Gastroesophageal sphincter (tissue), 4 donors: ENCODE measurements around the gene MICAL3. TPM values are rescaled to one million over a fixed set of nuclear protein-coding genes. Genes with fewer than 3 reads are reported as not detected.

Source experiments
- ATAC-seq: fragments of 150-250 bp; one replicate; pipeline ENCODE4 v1.9.1; 2016; ENCODE audit warnings: mild to moderate bottlenecking, moderate library complexity
- H3K27ac ChIP-seq, 4 donors: fragments of 200-600 bp; sonication (generic) in 3 of 4; 1 replicate in 3 of 4; 2 replicates in 1 of 4; pipeline ENCODE4 v1.5.1; 2016 to 2019
- H3K27me3 ChIP-seq: fragments of 200-600 bp; sonication (generic); one replicate; pipeline ENCODE4 v1.5.1; 2019
- H3K36me3 ChIP-seq, 2 donors: fragments of 200-600 bp; sonication (generic); one replicate each; pipeline ENCODE4 v1.5.1; 2019; ENCODE audit warnings: control low read depth in 1 of 2
- H3K4me1 ChIP-seq, 3 donors: fragments of 200-600 bp; sonication (generic); 1 replicate in 2 of 3; 2 replicates in 1 of 3; pipeline ENCODE4 v1.5.1; 2016 to 2019; ENCODE audit warnings: control low read depth in 2 of 3
- H3K4me3 ChIP-seq, 2 donors: fragments of 200-600 bp; sonication (generic); one replicate each; pipeline ENCODE4 v1.5.1; 2019; ENCODE audit warnings: mild to moderate bottlenecking in 1 of 2, moderate library complexity in 1 of 2
- H3K9me3 ChIP-seq, 3 donors: fragments of 200-600 bp; sonication (generic); one replicate each; pipeline ENCODE4 v1.5.1; 2017 to 2019; ENCODE audit warnings: control low read depth in 2 of 3
- EP300 ChIP-seq: sonication (generic); formaldehyde crosslinking; IDR thresholded peaks from one replicate; pipeline ENCODE4 v1.6.1; 2017; ENCODE audit warnings: antibody characterized with exemption, mild to moderate bottlenecking
- POLR2A ChIP-seq, 2 donors: fragments of 450-650 bp; IDR thresholded peaks; one replicate each; pipeline ENCODE4 v1.6.1; 2017; ENCODE audit warnings: antibody characterized with exemption in 2 of 2, mild to moderate bottlenecking in 2 of 2, moderate library complexity in 1 of 2
- POLR2AphosphoS5 ChIP-seq: sonication (generic); formaldehyde crosslinking; IDR thresholded peaks from one replicate; pipeline ENCODE4 v1.6.1; 2017; ENCODE audit warnings: antibody characterized with exemption
- WGBS, 2 donors: methylation state at CpG; one replicate each; pipeline ENCODE4 v1.1.5; 2018; ENCODE audit warnings: low coverage in 1 of 2; 5-methylcytosine and 5-hydroxymethylcytosine counted together
- total RNA-seq, 4 donors: library from RNA; depleted of rRNA; stranded (reverse); fragments of >200 nt; gene quantifications; one replicate each; pipeline ENCODE4 v1.1.0, GENCODE V29; 2016
- TF ChIP-seq, protein P1 (sequence below), 4 experiments: fragments of 200-600 bp in 2 of 4; fragments of 450-650 bp in 2 of 4; sonication (generic) in 1 of 4; IDR thresholded peaks; one replicate each; pipeline ENCODE4 v1.5.1; 2017 to 2019; ENCODE audit warnings: antibody characterized with exemption in 4 of 4, mild to moderate bottlenecking in 2 of 4, moderate library complexity in 2 of 4

Gene MICAL3
- total RNA-seq, 4 donors from 2014 or later, result 37.3 to 120 (median 51.5) TPM

DNA sequence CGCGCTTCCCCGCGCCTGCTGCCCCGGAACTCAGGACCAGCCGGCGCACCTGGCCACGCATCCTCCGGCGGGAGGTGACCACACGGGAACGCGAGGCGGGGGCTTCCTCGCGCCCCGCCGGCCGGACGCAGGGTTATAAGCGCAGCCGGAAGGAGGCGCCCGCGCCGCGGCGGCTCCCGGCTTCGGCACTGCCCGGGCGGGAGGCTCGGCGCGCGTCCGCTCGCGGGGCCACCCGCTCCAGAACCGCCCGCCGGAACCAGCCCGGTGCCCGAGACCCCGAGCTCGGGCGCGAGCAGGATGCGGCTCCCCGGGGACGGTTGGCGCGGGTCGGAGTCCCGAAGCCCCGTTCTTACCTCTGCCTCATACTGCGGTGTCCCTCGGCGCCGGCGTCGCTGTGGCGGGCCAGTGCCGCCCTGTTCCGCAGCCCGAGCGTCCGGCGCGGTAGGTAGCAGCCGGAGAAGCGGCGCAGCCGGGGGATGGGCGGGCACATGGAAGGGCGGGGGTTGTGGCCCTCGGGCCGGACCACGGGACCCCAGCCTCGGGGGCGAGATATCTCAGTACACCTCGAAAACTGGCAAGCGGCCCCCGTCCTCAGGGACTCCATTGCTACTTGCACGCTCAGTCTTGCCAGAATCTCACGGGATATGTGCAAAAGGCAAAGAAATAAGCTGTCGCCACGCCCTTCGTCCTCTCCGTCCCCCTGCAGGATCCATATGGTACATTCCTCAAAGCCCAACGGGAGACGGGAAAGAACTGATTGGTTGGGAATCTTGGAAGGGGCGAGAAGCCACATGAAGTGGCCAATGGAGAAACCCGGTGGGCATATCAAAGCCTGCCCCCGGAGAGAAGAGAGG lies 23.1 kb downstream of the MICAL3 start:
- Histone ChIP-seq H3K27me3 (no peaks in the 10 kb centered on the region), H3K4me3 (peak overlapping the region; percentile 62 to 79), H3K4me1 (peaks cover 0 to 56% (median 7%) of the 10 kb centered on the region in 3 donors), H3K36me3 (no peaks in the 10 kb centered on the region), H3K9me3 (no peaks in the 10 kb centered on the region), H3K27ac (peak overlapping the region; percentile 72 to 96 (median 92))
- TF ChIP-seq, protein P1, sequence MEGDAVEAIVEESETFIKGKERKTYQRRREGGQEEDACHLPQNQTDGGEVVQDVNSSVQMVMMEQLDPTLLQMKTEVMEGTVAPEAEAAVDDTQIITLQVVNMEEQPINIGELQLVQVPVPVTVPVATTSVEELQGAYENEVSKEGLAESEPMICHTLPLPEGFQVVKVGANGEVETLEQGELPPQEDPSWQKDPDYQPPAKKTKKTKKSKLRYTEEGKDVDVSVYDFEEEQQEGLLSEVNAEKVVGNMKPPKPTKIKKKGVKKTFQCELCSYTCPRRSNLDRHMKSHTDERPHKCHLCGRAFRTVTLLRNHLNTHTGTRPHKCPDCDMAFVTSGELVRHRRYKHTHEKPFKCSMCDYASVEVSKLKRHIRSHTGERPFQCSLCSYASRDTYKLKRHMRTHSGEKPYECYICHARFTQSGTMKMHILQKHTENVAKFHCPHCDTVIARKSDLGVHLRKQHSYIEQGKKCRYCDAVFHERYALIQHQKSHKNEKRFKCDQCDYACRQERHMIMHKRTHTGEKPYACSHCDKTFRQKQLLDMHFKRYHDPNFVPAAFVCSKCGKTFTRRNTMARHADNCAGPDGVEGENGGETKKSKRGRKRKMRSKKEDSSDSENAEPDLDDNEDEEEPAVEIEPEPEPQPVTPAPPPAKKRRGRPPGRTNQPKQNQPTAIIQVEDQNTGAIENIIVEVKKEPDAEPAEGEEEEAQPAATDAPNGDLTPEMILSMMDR (IDR thresholded peaks at IDR 0.05), result peak in 3 of 4 experiments; percentile 72 to 79 (median 73)
- TF ChIP-seq POLR2A (IDR thresholded peaks at IDR 0.05) (peak; percentile 80 to 81), EP300 (no peak), POLR2AphosphoS5 (peak; percentile 92)
- 0 to 2% methylated on average over 6 to 7 of the region's 96 CpGs for WGBS, 2 donors
- peak; percentile 96 for ATAC-seq

DNA sequence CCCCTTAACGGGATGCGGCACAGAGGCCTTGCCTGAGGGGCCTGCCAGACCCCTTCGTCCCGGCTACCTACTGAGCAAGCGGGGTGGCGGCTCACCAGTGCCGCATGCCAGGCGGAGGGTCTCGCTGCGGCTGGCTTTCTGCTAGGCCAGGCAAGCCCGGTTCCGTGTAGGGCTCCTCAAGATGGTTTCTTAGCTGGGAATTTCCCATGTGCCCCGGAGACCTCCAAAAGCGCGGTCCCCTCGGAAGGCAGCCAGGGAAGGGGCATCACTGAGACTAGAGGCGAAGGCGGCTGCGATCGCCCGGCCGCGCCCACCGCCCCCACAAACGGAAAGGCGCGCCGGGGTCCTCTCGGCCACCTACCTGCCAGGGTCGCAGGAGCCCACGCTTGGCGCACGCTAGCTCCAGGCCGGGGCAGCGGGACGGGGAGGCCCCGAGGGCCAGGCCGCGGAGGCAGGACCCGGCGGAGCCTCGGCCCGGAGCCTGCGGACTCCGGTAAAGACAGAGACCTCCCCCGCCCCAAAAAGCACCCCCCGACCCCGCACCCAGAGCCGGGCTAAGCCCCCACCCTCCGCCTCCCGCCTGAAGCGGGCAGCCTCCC lies 23.8 kb downstream of the MICAL3 start:
- Histone ChIP-seq H3K36me3 (no peaks in the 10 kb centered on the region), H3K4me1 (peaks cover 0 to 48% (median 3%) of the 10 kb centered on the region in 3 donors), H3K27me3 (no peaks in the 10 kb centered on the region), H3K4me3 (peak overlapping the region; percentile 62 to 79), H3K27ac (peak overlapping the region; percentile 72 to 96 (median 92)), H3K9me3 (no peaks in the 10 kb centered on the region)
- WGBS, 2 donors, result no CpG with 5 or more reads among the region's 52 CpGs
- TF ChIP-seq POLR2AphosphoS5 (no peak), POLR2A (IDR thresholded peaks at IDR 0.05) (no peak), EP300 (no peak)
- TF ChIP-seq, protein P1 (IDR thresholded peaks at IDR 0.05), result no peak
- no peak for ATAC-seq

DNA sequence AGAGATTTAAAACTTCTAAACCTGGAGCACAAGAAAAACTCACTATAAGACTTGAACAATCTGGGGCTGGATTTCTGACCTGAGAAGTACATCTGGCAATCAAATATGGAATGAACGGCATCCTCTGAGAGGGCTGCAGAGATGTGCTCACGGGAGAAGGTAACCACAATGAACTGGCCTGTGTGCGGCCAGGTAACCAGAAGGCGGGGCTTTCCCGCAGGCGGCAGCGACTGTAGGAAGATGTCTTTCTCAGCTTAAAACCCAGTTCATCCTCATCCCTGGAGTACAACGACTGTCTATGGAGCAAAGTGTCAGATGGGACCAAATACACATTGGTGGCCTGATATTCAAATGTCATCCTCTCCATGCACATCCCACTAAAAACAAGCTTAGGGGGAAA lies 24.5 kb downstream of the MICAL3 start:
- peaks cover 0 to 46% (median 0%) of the 10 kb centered on the region in 3 donors for H3K4me1 ChIP-seq
- H3K4me3 ChIP-seq, result peak overlapping the region in 1 of 2 donors; percentile 62
- H3K9me3 ChIP-seq, result no peaks in the 10 kb centered on the region
- no peaks in the 10 kb centered on the region for H3K27me3 ChIP-seq
- H3K36me3 ChIP-seq, result no peaks in the 10 kb centered on the region
- ATAC-seq, result no peak
- peak overlapping the region in 2 of 4 donors; percentile 91 to 94 for H3K27ac ChIP-seq
- 10 to 71% methylated on average over 2 to 7 of the region's 8 CpGs for WGBS, 2 donors
- no peak for TF ChIP-seq POLR2AphosphoS5
- TF ChIP-seq, protein P1 (IDR thresholded peaks at IDR 0.05), result no peak
- no peak for TF ChIP-seq POLR2A (IDR thresholded peaks at IDR 0.05)

DNA sequence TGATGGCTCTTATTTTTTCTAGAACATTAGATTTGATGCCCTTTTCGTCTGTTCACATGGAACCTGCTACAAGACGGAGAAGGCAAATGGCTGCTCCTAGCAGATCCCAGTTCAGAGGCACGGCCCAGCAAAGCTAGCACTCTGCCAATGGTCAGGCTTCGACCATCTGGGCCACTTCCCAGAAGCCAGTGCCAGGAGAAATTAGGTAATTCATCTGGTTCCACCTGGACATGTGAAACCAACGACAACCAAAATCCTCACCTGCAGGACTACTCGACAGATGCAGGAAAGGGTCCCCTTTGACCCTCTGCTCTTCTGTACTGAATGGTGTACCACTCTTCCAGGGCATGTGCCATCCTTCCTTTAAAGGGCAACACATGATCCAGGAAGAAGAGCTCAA lies 25.4 kb downstream of the MICAL3 start:
- ATAC-seq, result no peak
- Histone ChIP-seq H3K4me1 (peaks cover 0 to 53% (median 0%) of the 10 kb centered on the region in 3 donors), H3K4me3 (no peak overlapping the region), H3K36me3 (no peaks in the 10 kb centered on the region), H3K9me3 (no peaks in the 10 kb centered on the region), H3K27me3 (no peaks in the 10 kb centered on the region), H3K27ac (peak overlapping the region in 1 of 4 donors; percentile 1)
- WGBS, 2 donors, result 76 to 90% methylated on average over 3 to 6 of the region's 6 CpGs
- TF ChIP-seq POLR2A (IDR thresholded peaks at IDR 0.05) (no peak), EP300 (no peak), POLR2AphosphoS5 (no peak)
- TF ChIP-seq, protein P1 (IDR thresholded peaks at IDR 0.05), result no peak
